GM11168 (cell line): ENCODE measurements around the gene XPO6.

Experiments
- in situ Hi-C: fragments of 300-500 bp; cut with MboI; formaldehyde crosslinking; loops from one replicate; pipeline ENCODE4 v1.12.0; 2022; ENCODE audit warnings: low sequenced_read_pairs; ENCODE audit not compliant: unreplicated experiment

The XPO6 gene

GRCh38 chr16:28098959-28099945 lies 112.5 kb downstream of the XPO6 start:
- in situ Hi-C loops, result no loop called here

DNA sequence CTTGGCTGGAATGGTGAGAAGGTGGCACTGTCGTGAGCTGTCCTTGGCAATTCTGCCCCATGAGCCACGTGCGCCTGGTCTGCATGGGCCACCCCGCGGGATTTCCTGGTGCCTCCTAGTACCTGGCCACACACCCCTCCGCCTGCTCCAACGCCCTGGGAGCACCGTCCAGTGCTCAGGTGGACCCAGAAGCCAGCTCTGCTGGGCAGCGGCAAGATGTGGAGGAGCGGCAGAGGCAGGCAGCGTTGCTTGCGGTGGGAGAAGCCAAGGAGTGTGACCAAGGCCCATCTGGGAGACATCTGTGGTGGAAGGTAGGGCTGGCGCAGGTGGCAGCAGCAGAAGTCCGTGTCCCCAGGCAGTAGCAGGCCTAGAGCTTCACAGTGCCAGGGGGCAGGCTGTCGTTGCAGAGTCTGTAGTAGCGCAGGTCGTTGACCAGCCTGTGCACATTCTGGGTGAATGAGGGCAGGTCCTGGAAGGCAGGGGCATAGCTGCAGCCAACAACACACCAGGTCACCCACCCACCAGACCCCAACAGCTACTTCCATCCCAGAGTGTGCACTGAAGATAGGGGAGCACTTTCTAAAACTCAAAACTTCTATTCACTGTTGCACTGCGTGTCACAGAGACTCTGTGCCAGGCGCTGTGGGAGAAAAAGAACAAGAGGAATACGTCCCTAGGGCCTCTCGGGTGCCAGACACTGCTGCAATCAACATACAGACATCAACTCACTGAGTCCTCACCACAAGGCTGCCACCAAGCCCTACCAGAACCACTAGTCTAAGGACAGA lies 113.4 kb downstream of the XPO6 start:
- in situ Hi-C loops, result no loop called here

DNA sequence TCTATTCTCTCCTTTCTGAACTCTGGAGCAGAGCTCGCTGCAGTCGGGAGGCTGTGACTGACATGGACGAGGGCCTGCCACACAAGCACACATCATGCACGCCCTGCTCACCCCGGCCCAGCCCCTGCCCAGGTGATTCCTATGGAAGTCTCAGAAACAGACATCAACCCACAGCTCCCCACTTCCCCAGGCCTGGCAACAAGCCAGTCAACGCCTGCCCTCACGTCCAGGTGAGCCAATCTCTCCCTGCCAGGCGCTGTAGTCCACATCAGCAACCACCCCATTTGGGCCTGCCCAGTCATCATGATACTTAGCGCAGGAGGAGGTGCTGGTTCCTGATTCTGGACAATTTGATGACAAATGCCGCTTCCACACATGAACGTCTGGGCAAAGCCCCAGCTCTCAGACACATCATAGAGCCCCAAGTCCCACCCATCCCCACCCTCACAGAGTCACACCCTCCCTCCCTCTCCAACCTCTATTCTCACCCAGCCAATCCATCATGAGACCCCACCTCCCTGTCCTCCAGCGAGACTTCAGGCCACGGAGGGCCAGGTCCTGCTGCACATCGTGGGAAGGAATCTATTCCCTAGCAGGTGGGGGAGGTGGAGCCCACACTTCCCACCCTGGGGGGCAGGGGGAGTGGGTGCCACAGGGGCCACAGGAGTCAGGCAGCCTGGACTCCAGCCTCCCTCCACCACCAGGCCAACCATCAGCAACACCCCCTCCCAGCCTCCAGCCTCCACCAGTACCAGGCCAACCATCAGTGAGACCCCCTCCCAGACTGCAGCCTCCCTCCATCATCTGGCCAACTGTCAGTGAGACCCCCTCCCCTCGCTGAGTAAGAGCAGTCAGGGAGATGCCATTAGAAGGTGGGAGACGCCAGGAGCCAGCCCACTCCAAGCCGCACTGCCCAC lies 114.5 kb downstream of the XPO6 start:
- in situ Hi-C loops, result no loop called here

GRCh38 chr16:28093385-28093725 lies 118.4 kb downstream of the XPO6 start:
- in situ Hi-C loops, result no loop called here

DNA sequence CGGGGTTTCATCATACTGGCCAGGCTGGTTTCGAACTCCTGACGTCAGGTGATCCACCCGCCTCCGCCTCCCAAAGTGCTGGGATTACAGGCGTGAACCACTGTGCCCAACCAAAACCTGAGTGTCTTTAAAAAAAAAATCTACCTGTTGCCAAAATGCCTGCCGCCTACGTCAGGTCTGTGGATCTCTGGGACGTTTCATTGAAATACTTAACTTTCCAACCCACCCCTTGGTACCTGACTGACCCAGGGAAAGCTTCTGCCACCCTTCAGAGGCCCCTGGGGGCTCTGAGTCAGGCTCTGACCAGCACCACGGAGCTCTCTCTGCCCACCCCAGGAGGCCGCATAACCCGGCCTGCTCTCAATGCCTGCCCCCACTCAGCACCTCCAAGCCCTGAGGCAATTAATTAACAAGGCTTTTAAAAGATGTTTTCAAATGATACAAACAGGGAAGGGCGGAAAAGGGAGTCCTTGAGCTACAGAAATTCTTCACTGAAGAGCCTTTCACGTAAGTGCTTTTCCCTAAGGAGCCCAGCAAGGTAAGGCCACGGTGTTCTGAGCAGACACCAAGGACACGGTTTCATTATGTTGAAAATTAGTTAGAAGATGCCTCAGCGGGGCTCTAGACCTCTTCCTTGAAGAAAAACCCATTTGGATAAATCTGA lies 118.9 kb downstream of the XPO6 start:
- in situ Hi-C loops, result no loop called here

- in situ Hi-C loops, result no loop called here
Measured at GRCh38 chr16:28091656-28092055, 120.1 kb downstream of the XPO6 start.

DNA sequence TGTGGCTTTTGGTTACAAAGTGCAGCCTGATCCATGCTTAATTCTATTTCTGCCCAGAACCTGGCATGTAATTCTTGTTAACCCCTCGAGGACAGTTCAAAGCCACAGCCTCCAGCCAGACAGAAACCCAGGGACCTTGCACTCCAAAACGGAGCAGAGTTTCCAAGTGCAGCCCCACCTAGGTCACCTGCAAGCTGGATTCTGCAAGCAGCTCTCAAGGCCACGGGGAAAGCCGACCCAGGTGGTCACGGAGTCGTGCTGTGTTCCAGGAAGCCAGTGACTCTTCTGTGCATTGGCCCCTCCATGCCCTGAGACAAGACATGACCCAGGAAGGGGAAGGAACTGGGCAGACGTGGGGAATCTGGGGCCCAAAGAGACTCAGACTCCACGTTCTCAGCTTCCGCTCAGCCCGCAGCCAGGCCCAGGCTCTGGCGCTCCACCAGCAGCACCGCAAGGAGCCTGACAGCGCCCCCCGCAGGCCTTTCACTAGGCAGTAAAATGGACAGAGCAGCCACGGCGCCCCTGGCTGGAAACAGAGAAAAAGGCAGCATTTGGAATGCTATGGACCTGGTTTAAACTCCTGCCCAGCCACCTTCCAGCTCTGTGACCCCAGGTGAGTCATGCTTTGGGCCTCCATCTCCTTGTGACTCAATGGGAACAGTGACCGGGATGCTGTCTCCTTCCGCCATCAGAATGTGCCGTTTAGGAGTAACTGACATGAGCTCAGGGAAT lies 121.0 kb downstream of the XPO6 start:
- in situ Hi-C loops, result no loop called here

- in situ Hi-C loops, result no loop called here
Measured at GRCh38 chr16:28089992-28090365, 121.8 kb downstream of the XPO6 start.

DNA sequence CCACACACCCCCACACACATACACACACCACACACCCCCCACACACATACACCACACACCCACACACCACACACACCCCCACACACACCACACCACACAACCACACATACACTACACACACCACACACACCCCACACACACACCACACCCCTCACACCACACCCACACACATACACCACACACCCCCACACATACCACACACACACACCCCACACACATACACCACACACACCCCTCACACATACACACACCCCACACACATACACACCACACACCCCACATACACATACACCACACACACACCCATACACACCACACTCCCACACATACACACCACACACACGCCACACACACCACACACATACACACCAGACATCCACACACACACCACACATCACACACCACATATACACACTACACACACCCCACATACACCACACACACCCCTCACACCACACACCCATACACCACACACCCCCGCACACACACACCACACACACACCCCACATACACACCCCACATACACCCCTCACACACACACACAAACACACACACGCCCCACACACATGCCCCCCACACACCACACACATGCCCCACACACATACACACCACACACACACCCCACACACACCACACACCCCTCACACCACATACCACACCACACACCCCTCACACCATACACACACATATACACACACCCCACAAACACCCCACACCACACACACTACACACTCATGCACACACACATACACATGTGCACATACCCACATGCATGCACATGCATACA lies 122.4 kb downstream of the XPO6 start:
- in situ Hi-C loops, result no loop called here

DNA sequence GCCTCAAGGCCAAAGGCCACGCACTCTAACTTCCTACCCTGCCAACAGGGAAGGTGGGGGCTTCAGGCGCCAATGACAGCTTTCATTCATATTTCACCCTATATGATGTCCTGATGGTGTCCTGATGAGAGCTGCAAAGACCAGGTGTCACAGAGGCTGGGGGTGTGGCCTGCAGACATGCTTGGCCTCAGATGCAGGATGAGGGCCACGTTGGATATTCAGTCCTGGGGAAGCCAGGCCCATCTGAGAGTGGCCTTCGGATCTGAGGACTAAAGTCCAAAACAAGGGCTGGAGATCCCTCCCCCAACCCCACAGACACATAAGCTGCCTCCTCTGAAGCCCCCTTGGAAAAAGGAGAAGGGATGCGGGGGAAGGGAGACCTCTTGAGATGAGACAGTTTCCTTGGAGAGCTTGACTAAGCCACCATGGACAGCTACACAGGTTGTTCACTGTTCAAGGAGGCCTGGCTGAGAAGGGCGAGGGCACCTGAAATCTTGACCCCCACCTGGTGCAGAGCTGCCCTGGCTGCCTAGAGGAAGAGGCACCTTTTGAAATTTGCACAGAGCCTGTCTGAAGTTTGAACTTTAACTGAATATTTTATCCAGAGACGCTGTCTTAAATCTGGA lies 124.0 kb downstream of the XPO6 start:
- in situ Hi-C loops, result no loop called here

- in situ Hi-C loops, result no loop called here
Measured at GRCh38 chr16:28087140-28087660, 124.6 kb downstream of the XPO6 start.

DNA sequence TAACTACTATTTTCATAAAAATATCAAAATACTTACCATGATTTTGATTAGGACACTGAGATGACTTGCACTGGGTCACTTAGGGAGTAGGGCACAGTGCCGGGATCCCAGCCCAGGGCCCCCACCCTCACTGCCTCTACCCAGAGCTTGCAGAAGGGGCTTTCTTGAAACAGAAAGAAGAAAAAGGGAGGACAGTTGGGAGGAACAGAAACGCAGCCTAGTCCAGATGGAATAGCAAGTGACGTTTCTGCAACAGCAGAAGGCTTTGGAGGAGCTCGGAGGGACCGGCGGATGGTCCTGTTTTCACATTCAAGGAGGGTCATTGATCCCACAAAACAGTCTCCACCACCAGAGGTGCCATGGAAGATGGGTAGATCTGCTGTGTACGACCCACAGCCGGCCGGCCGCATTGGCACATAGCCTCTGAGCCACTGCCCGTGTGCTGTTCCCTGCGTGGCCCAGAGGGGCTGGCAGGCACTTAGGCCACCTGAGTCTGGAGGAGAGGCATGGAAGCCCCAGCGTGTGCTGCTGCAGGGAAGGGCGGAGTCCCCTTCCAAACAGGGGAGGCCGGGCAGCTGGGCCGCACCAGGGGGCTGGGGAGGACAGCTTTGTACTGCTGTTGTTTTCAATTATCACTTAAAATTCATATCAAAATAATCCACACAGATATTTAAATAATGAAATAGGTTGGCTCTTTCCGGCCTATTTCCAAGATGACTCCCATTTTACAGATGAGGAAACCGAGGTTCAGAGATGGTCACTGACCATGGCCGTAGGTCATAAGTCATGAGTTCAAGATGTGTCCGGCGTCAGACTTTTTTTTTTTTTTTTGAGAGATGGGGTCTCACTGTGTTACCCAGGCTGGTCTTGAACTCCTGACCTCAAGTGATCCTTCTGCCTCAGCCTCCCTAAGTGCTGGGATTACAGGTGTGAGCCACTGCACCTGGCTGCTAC lies 125.3 kb downstream of the XPO6 start:
- in situ Hi-C loops, result no loop called here

GRCh38 chr16:28085389-28086171 lies 126.2 kb downstream of the XPO6 start:
- in situ Hi-C loops, result no loop called here

DNA sequence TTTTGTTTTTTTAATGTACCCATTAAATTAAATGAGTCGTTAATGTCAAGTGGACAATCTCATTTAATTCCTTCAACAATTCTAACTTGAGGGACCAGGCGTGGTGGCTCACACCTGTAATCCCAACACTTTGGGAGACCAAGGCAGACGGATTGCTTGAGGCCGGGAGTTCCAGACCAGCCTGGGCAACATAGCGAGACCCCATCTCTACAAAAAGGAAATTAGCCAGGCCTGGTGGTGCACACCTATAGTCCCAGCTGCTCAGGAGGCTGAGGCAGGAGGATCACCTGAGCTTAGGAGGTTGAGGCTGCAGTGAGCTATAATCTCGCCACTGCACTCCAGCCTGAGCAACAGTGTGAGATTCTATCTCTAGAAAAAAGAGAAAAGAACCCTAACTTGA lies 127.6 kb downstream of the XPO6 start:
- in situ Hi-C loops, result no loop called here

GRCh38 chr16:28082624-28083023 lies 129.1 kb downstream of the XPO6 start:
- in situ Hi-C loops, result no loop called here

- in situ Hi-C loops, result no loop called here
Measured at GRCh38 chr16:28081391-28081968, 130.3 kb downstream of the XPO6 start.
